GM19023 (cell line): ENCODE results near the gene AUTS2.

Experiments used
- ATAC-seq: cut with Tn5 transposase; IDR thresholded peaks from one replicate; pipeline ENCODE4 v1.9.1; 2021; ENCODE audit warnings: mild to moderate bottlenecking, moderate library complexity; ENCODE audit not compliant: unreplicated experiment

AUTS2 gene

GRCh38 chr7:69873512-69873911 lies 275.2 kb downstream of the AUTS2 start:
- no peak for ATAC-seq

GRCh38 chr7:69878015-69878414 lies 279.7 kb downstream of the AUTS2 start:
- ATAC-seq: no peak

GRCh38 chr7:69878591-69878990 lies 280.3 kb downstream of the AUTS2 start:
- ATAC-seq: no peak

GRCh38 chr7:69879989-69880388 lies 281.7 kb downstream of the AUTS2 start:
- no peak for ATAC-seq

GRCh38 chr7:69880840-69881239 lies 282.6 kb downstream of the AUTS2 start:
- no peak for ATAC-seq

- ATAC-seq: no peak
These were observed 284.0 kb downstream of the AUTS2 start for GRCh38 chr7:69882269-69882668.

- no peak for ATAC-seq
These were observed 285.2 kb downstream of the AUTS2 start for GRCh38 chr7:69883399-69883891.

- no peak for ATAC-seq
These were observed 287.2 kb downstream of the AUTS2 start for GRCh38 chr7:69885431-69885830.

- ATAC-seq: no peak
These were observed 291.2 kb downstream of the AUTS2 start for GRCh38 chr7:69889338-69889975.

- ATAC-seq: no peak
These were observed 291.7 kb downstream of the AUTS2 start for GRCh38 chr7:69889976-69890351.

- no peak for ATAC-seq
These were observed 294.5 kb downstream of the AUTS2 start for GRCh38 chr7:69892790-69893189.

GRCh38 chr7:69893906-69894305 lies 295.6 kb downstream of the AUTS2 start:
- no peak for ATAC-seq

GRCh38 chr7:69895446-69895845 lies 297.2 kb downstream of the AUTS2 start:
- ATAC-seq: no peak

GRCh38 chr7:69896121-69896520 lies 297.8 kb downstream of the AUTS2 start:
- no peak for ATAC-seq

- ATAC-seq: peak; percentile 84
These were observed 299.9 kb downstream of the AUTS2 start for GRCh38 chr7:69898189-69898588.

GRCh38 chr7:69903410-69903809 lies 305.1 kb downstream of the AUTS2 start:
- no peak for ATAC-seq

GRCh38 chr7:69906283-69906995 lies 308.2 kb downstream of the AUTS2 start:
- ATAC-seq: peak; percentile 94

GRCh38 chr7:69907720-69908119 lies 309.4 kb downstream of the AUTS2 start:
- no peak for ATAC-seq

- no peak for ATAC-seq
These were observed 310.2 kb downstream of the AUTS2 start for GRCh38 chr7:69908454-69908853.

- ATAC-seq: no peak
These were observed 311.9 kb downstream of the AUTS2 start for GRCh38 chr7:69910150-69910549.

GRCh38 chr7:69911337-69911736 lies 313.1 kb downstream of the AUTS2 start:
- ATAC-seq: no peak

GRCh38 chr7:69912141-69912540 lies 313.9 kb downstream of the AUTS2 start:
- no peak for ATAC-seq

GRCh38 chr7:69912846-69913245 lies 314.6 kb downstream of the AUTS2 start:
- no peak for ATAC-seq
